ENCODE results near the gene HOXB5. TPM values are rescaled to one million over a fixed set of nuclear protein-coding genes. Genes with fewer than 3 reads are reported as not detected.

Gene HOXB5
- total RNA-seq, 1 donor from 2014 or later = 7.4 TPM

GRCh38 chr17:48564188-48565021, 29.2 kb downstream of the HOXB5 start:
- no peak for DNase-seq (ENCODE audit: extremely low read depth, low read depth, low spot score)

GRCh38 chr17:48563867-48564187, 29.8 kb downstream of the HOXB5 start:
- DNase-seq (ENCODE audit: extremely low read depth, low read depth, low spot score) = no peak

GRCh38 chr17:48563385-48563838, 30.2 kb downstream of the HOXB5 start:
- DNase-seq (ENCODE audit: extremely low read depth, low read depth, low spot score) = no peak

GRCh38 chr17:48562934-48563333, 30.6 kb downstream of the HOXB5 start:
- DNase-seq (ENCODE audit: extremely low read depth, low read depth, low spot score) = no peak

GRCh38 chr17:48561884-48562810, 31.4 kb downstream of the HOXB5 start:
- no peak for DNase-seq (ENCODE audit: extremely low read depth, low read depth, low spot score)

- DNase-seq (ENCODE audit: extremely low read depth, low read depth, low spot score) = no peak
These were observed 33.5 kb downstream of the HOXB5 start for GRCh38 chr17:48559840-48560817.

- DNase-seq (ENCODE audit: extremely low read depth, low read depth, low spot score) = no peak
These were observed 34.3 kb downstream of the HOXB5 start for GRCh38 chr17:48559122-48559839.

- DNase-seq (ENCODE audit: extremely low read depth, low read depth, low spot score) = no peak
These were observed 34.8 kb downstream of the HOXB5 start for GRCh38 chr17:48558831-48559121.

- no peak for DNase-seq (ENCODE audit: extremely low read depth, low read depth, low spot score)
These were observed 35.3 kb downstream of the HOXB5 start for GRCh38 chr17:48558057-48558830.

- no peak for DNase-seq (ENCODE audit: extremely low read depth, low read depth, low spot score)
These were observed 36.8 kb downstream of the HOXB5 start for GRCh38 chr17:48556576-48557401.

GRCh38 chr17:48556229-48556575, 37.4 kb downstream of the HOXB5 start:
- no peak for DNase-seq (ENCODE audit: extremely low read depth, low read depth, low spot score)

- DNase-seq (ENCODE audit: extremely low read depth, low read depth, low spot score) = no peak
These were observed 38.0 kb downstream of the HOXB5 start for GRCh38 chr17:48555258-48556228.

GRCh38 chr17:48554412-48555257, 38.9 kb downstream of the HOXB5 start:
- no peak for DNase-seq (ENCODE audit: extremely low read depth, low read depth, low spot score)

GRCh38 chr17:48553826-48554225, 39.8 kb downstream of the HOXB5 start:
- no peak for DNase-seq (ENCODE audit: extremely low read depth, low read depth, low spot score)

GRCh38 chr17:48553190-48553547, 40.4 kb downstream of the HOXB5 start:
- no peak for DNase-seq (ENCODE audit: extremely low read depth, low read depth, low spot score)

GRCh38 chr17:48552466-48553189, 41.0 kb downstream of the HOXB5 start:
- no peak for DNase-seq (ENCODE audit: extremely low read depth, low read depth, low spot score)

Measured in glomerular endothelial cell (primary cell).